B cell (primary cell): ENCODE results near the gene TCEANC. TPM values are rescaled to one million over a fixed set of nuclear protein-coding genes. Genes with fewer than 3 reads are reported as not detected.
"Not testable (repeated sequence)": the region's sequence is repeated elsewhere in the genome, so short reads cannot be mapped to it uniquely, and the experiment has no call there.

Experiments used
- ATAC-seq: fragments of 200-7000 bp; cut with Tn5 transposase; one replicate; pipeline ENCODE4 v1.10.0; 2021; ENCODE audit warnings: low read depth, mild to moderate bottlenecking, moderate number of reproducible peaks, moderate library complexity
- CTCF ChIA-PET: fragments of 350-600 bp; sonication (Branson Sonifier 250); formaldehyde crosslinking; loops from one replicate; lab custom pipeline; 2021; ENCODE audit warnings: antibody characterized with exemption, inconsistent platforms; lab: Charles Lee
- POLR2A ChIA-PET: fragments of 350-600 bp; sonication (Branson Sonifier 250); formaldehyde crosslinking; loops from one replicate; lab custom pipeline; 2021; ENCODE audit warnings: antibody characterized with exemption; lab: Charles Lee
- DNase-seq: peaks from one replicate; pipeline ENCODE4 v3.0.0; 2013
- H2AFZ ChIP-seq: 2 replicates; pipeline ENCODE4 v1.6.1; 2012; ENCODE audit warnings: mild to moderate bottlenecking, low read depth, low read length; ENCODE audit not compliant: insufficient read depth, poor library complexity, severe bottlenecking
- H3K27ac ChIP-seq, 2 donors: 1 replicate in 1 of 2; 2 replicates in 1 of 2; pipeline ENCODE4 v1.5.1; 2012 to 2013; ENCODE audit warnings: low read length in 2 of 2, mild to moderate bottlenecking in 2 of 2, moderate library complexity in 1 of 2
- H3K27me3 ChIP-seq, 4 experiments: fragments of 200-600 bp in 1 of 4; sonication (generic) in 1 of 4; replicated peaks in 1 of 4; 1 replicate in 2 of 4; 2 replicates in 2 of 4; pipeline versions ENCODE4 v1.6.1 to v1.7.0; 2013 to 2016; ENCODE audit warnings: low read length in 3 of 4, mild to moderate bottlenecking in 2 of 4, mixed read lengths in 1 of 4, moderate library complexity in 1 of 4; ENCODE audit not compliant: insufficient read depth in 4 of 4, control insufficient read depth in 3 of 4; ENCODE audit errors: control extremely low read depth in 1 of 4
- H3K36me3 ChIP-seq, 2 experiments: replicated peaks in 1 of 2; 1 replicate in 1 of 2; 2 replicates in 1 of 2; pipeline versions ENCODE4 v1.6.1 to v1.7.1; 2013; ENCODE audit warnings: low read length in 1 of 2; ENCODE audit not compliant: insufficient read depth in 2 of 2, control insufficient read depth in 1 of 2; ENCODE audit errors: control extremely low read depth in 1 of 2, extremely low read depth in 1 of 2
- H3K4me1 ChIP-seq, 2 donors: fragments of 200-600 bp in 1 of 2; sonication (generic) in 1 of 2; 1 replicate in 1 of 2; 2 replicates in 1 of 2; pipeline versions ENCODE4 v1.5.1 to v1.6.1; 2013 to 2017; ENCODE audit warnings: low read length in 2 of 2; ENCODE audit not compliant: control insufficient read depth in 2 of 2, insufficient read depth in 2 of 2
- H3K4me2 ChIP-seq: replicated peaks from 2 replicates; pipeline ENCODE3; 2012; ENCODE audit warnings: mild to moderate bottlenecking, low read depth, low read length; ENCODE audit not compliant: poor library complexity, severe bottlenecking
- H3K4me3 ChIP-seq, 5 experiments: fragments of 200-600 bp in 1 of 5; sonication (generic) in 1 of 5; 1 replicate in 3 of 5; 2 replicates in 2 of 5; pipeline versions ENCODE4 v1.5.1 to v1.7.0; 2011 to 2016; ENCODE audit warnings: low read length in 4 of 5, mild to moderate bottlenecking in 4 of 5, low read depth in 2 of 5, control low read depth in 1 of 5, moderate library complexity in 1 of 5; ENCODE audit not compliant: insufficient read depth in 1 of 5; ENCODE audit errors: control extremely low read depth in 1 of 5, extremely low read depth in 1 of 5
- H3K79me2 ChIP-seq: fragments of 200-600 bp; sonication (generic); one replicate; pipeline ENCODE4 v1.6.0; 2016; ENCODE audit warnings: low read length; ENCODE audit not compliant: control insufficient read depth, insufficient read depth
- H3K9ac ChIP-seq: fragments of 200-600 bp; sonication (generic); 2 replicates; pipeline ENCODE4 v1.6.1; 2017; ENCODE audit warnings: mild to moderate bottlenecking, low read length, moderate library complexity
- H3K9me3 ChIP-seq, 3 donors: one replicate each; pipeline versions ENCODE4 v1.6.1 to v1.7.1; 2013; ENCODE audit warnings: low read length in 2 of 3; ENCODE audit not compliant: control insufficient read depth in 2 of 3, insufficient read depth in 1 of 3; ENCODE audit errors: control extremely low read depth in 1 of 3
- H4K20me1 ChIP-seq: 2 replicates; pipeline ENCODE4 v1.6.0; 2012; ENCODE audit warnings: mild to moderate bottlenecking, low read length; ENCODE audit not compliant: insufficient read depth, control insufficient read depth, poor library complexity, severe bottlenecking
- H3K27ac Mint-ChIP-seq: one replicate; pipeline ENCODE4 v1.8.0; 2021; ENCODE audit warnings: mixed read lengths
- H3K27me3 Mint-ChIP-seq: one replicate; pipeline ENCODE4 v1.8.0; 2021; ENCODE audit warnings: mixed read lengths
- H3K4me1 Mint-ChIP-seq: one replicate; pipeline ENCODE4 v1.8.0; 2021; ENCODE audit warnings: mixed read lengths
- H3K4me3 Mint-ChIP-seq: one replicate; pipeline ENCODE4 v1.8.0; 2021; ENCODE audit warnings: mixed read lengths
- H3K9me3 Mint-ChIP-seq: one replicate; pipeline ENCODE4 v1.8.0; 2022; ENCODE audit warnings: mixed read lengths; ENCODE audit not compliant: insufficient read depth
- CTCF ChIP-seq: fragments of 200-600 bp; IDR thresholded peaks from one replicate; pipeline ENCODE4 v1.8.0; 2022; ENCODE audit warnings: antibody characterized with exemption, mild to moderate bottlenecking
- EZH2 ChIP-seq: IDR thresholded peaks from 2 replicates; pipeline ENCODE4 v1.6.1; 2012; ENCODE audit warnings: borderline replicate concordance, low read depth, mild to moderate bottlenecking, moderate library complexity, low read length; ENCODE audit not compliant: insufficient read depth, poor library complexity, severe bottlenecking
- WGBS: methylation state at CpG from one replicate; pipeline ENCODE4 v1.1.5; 2013; ENCODE audit warnings: missing lambda C conversion rate; ENCODE audit not compliant: insufficient coverage; 5-methylcytosine and 5-hydroxymethylcytosine counted together
- intact Hi-C: fragments of 100-400 bp; cut with micrococcal nuclease; formaldehyde crosslinking; loops from one replicate; pipeline ENCODE4 v1.10.0; 2022
- polyA plus RNA-seq: library from polyadenylated mRNA; depleted of rRNA; stranded (reverse); fragments of >200 nt; gene quantifications from 2 replicates; pipeline ENCODE4 v1.2.3, GENCODE V29; 2012
- total RNA-seq, 2 donors: library from RNA; stranded (reverse); fragments of 120-200 nt in 1 of 2; gene quantifications; 1 replicate in 1 of 2; 2 replicates in 1 of 2; pipeline versions ENCODE4 v1.2.3 to v1.2.4, GENCODE V29; 2013 to 2022

TCEANC gene
- total and polyA plus RNA-seq, 2 donors (not counting 1 experiment from before 2014, with no cell fraction given), result 5.5 to 10.0 TPM

GRCh38 chrX:13667919-13668318, 15.0 kb downstream of the TCEANC start:
- no peak for TF ChIP-seq EZH2
- TF ChIP-seq CTCF, result no peak
- Histone ChIP-seq H4K20me1 (no peaks in the 10 kb centered on the region), H3K9ac (no peak overlapping the region), H3K27me3 (no peaks in the 10 kb centered on the region), H2AFZ (no peak overlapping the region), H3K4me2 (no peak overlapping the region), H3K9me3 (no peaks in the 10 kb centered on the region), H3K36me3 (peaks cover 0 to 21% of the 10 kb centered on the region in 2 experiments), H3K79me2 (no peaks in the 10 kb centered on the region), H3K4me1 (no peaks in the 10 kb centered on the region), H3K27ac (no peak overlapping the region), H3K4me3 (no peak overlapping the region)
- H3K27me3 Mint-ChIP-seq, result no peaks in the 10 kb centered on the region
- POLR2A ChIA-PET, result no interaction called here
- no peak overlapping the region for H3K4me3 Mint-ChIP-seq
- peaks cover 17% of the 10 kb centered on the region for H3K4me1 Mint-ChIP-seq
- intact Hi-C loops, result no loop called here
- H3K9me3 Mint-ChIP-seq, result no peaks in the 10 kb centered on the region
- DNase-seq (no peak), ATAC-seq (no peak)
- H3K27ac Mint-ChIP-seq, result no peak overlapping the region
- CTCF ChIA-PET, result no interaction called here

GRCh38 chrX:13669246-13669737, 16.4 kb downstream of the TCEANC start:
- H3K4me3 ChIP-seq, result no peak overlapping the region
- H2AFZ ChIP-seq, result no peak overlapping the region
- Mint-ChIP-seq H3K27ac (peak overlapping the region; percentile 16), H3K4me3 (peak overlapping the region; percentile 62), H3K9me3 (no peaks in the 10 kb centered on the region), H3K27me3 (no peaks in the 10 kb centered on the region), H3K4me1 (peaks cover 17% of the 10 kb centered on the region)
- peak overlapping the region; percentile 3 for H3K4me2 ChIP-seq
- no peaks in the 10 kb centered on the region for H3K79me2 ChIP-seq
- ATAC-seq (peak; percentile 68), DNase-seq (peak; percentile 50)
- CTCF ChIA-PET, result interaction anchor here (1.1 kb wide), 1 partner anchor 10 kb away, joined by 3 read pairs; no protein-coding TSS in a partner anchor
- no peaks in the 10 kb centered on the region for H3K9me3 ChIP-seq
- H3K9ac ChIP-seq, result no peak overlapping the region
- 15% methylated on average over 4 of the region's 9 CpGs for WGBS
- no peaks in the 10 kb centered on the region for H4K20me1 ChIP-seq
- intact Hi-C loops, result no loop called here
- H3K27ac ChIP-seq, result no peak overlapping the region
- no peaks in the 10 kb centered on the region for H3K4me1 ChIP-seq
- no peaks in the 10 kb centered on the region for H3K27me3 ChIP-seq
- POLR2A ChIA-PET, result no interaction called here
- peaks cover 0 to 8% of the 10 kb centered on the region in 2 experiments for H3K36me3 ChIP-seq
- no peak for TF ChIP-seq CTCF
- TF ChIP-seq EZH2, result no peak

GRCh38 chrX:13669755-13670154, 16.8 kb downstream of the TCEANC start:
- peak overlapping the region; percentile 3 for H3K4me2 ChIP-seq
- ATAC-seq, H3K27ac Mint-ChIP-seq, H3K36me3 ChIP-seq, DNase-seq, H3K27me3 ChIP-seq, H3K4me3 ChIP-seq, H4K20me1 ChIP-seq, H2AFZ ChIP-seq, POLR2A ChIA-PET, H3K4me1 ChIP-seq, H3K9ac ChIP-seq, H3K27ac ChIP-seq, intact Hi-C loops, H3K79me2 ChIP-seq, H3K27me3 Mint-ChIP-seq, H3K9me3 ChIP-seq, H3K9me3 Mint-ChIP-seq, H3K4me3 Mint-ChIP-seq: not testable (repeated sequence)
- peaks cover 17% of the 10 kb centered on the region for H3K4me1 Mint-ChIP-seq
- CTCF ChIA-PET, result interaction anchor here (0.6 to 1.1 kb wide), 2 partner anchors 11 to 362 kb away, joined by 3 read pairs; no protein-coding TSS in a partner anchor
- 100% methylated on average over 1 of the region's 8 CpGs for WGBS
